GM23248 (cell line): ENCODE data around the gene RELL1.

Experiments
- EZH2 ChIP-seq: fragments of 200-600 bp; sonication (generic); IDR thresholded peaks from 2 replicates; pipeline ENCODE4 v1.6.1; 2018; ENCODE audit warnings: antibody characterized with exemption, mild to moderate bottlenecking; ENCODE audit not compliant: insufficient read depth, poor library complexity, severe bottlenecking
- EZH2phosphoT487 ChIP-seq: fragments of 200-600 bp; sonication (generic); IDR thresholded peaks from 2 replicates; pipeline ENCODE4 v1.6.1; 2018; ENCODE audit warnings: antibody characterized with exemption, moderate library complexity, mild to moderate bottlenecking, low read depth; ENCODE audit not compliant: insufficient read depth

GRCh38 chr4:37650481-37650880 is 35.7 kb downstream of the RELL1 start:
- no peak for TF ChIP-seq EZH2
- TF ChIP-seq EZH2phosphoT487: no peak
